ENCODE data around the gene CDC73. TPM values are rescaled to one million over a fixed set of nuclear protein-coding genes. Genes with fewer than 3 reads are reported as not detected.

Gene CDC73
- total RNA-seq, 1 experiment from 2014 or later = 63.2 TPM

DNA sequence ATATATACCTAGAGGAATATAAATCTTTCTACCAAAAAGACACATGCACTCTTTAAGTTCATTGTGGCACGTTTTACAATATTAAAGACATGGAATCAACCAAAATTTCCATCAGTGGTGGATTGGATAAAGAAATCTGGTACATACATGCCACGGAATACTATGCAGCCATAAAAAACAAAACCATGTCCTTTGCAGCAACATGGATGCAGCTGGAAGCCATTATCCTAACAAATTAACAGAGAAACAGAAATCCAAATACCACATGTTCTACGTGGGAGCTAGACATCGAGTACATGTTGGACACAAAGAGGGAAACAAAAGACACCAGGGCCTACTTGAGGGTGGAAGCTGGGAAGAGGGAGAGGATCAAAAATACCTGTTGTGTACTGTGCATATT lies 97.6 kb downstream of the CDC73 start:
- CTCF ChIA-PET = no interaction called here
- no peaks in the 10 kb centered on the region for H3K9me2 ChIP-seq (ENCODE audit: insufficient read depth)
- peaks cover 6% of the 10 kb centered on the region for H3K79me2 ChIP-seq (ENCODE audit: insufficient read depth, low read length)
- intact Hi-C loops (cut with micrococcal nuclease) = no loop called here
- DNase-seq (ENCODE audit: low read depth, low spot score) (no peak), ATAC-seq (no peak)
- POLR2A ChIA-PET = no interaction called here
- no peak overlapping the region for H3K4me3 ChIP-seq (replicated peaks in 1 of 2; ENCODE audit: low read depth in 1 of 2, low read length in 2 of 2)
- H4K20me1 ChIP-seq (ENCODE audit: insufficient read depth) = no peaks in the 10 kb centered on the region; the same call in 1 of the 2 replicates
- no TSS peak for BruUV-seq (replicated peaks)
- no peak overlapping the region for H3K27ac ChIP-seq (ENCODE audit: low read depth, low read length)
- H3K9me3 ChIP-seq (ENCODE audit: control insufficient read depth in 1 of 2, insufficient read depth in 1 of 2, low read depth in 1 of 2, low read length in 2 of 2) = no peaks in the 10 kb centered on the region
- no peaks in the 10 kb centered on the region for H3K27me3 ChIP-seq (ENCODE audit: insufficient read depth, low read length)
- TF ChIP-seq FOSL1 (IDR thresholded peaks at IDR 0.05; ENCODE audit: low read depth) (no peak), ZFX (IDR thresholded peaks at IDR 0.05) (no peak), TCF7L2 (IDR thresholded peaks at IDR 0.05; ENCODE audit: borderline replicate concordance, extremely low read depth, insufficient read depth, insufficient read length) (no peak), RAD21 (IDR thresholded peaks at IDR 0.05; ENCODE audit: low read depth) (no peak), SRF (IDR thresholded peaks at IDR 0.05; ENCODE audit: low read depth) (no peak), SIN3A (IDR thresholded peaks at IDR 0.05; ENCODE audit: low read depth) (no peak), CTCF (IDR thresholded peaks at IDR 0.05 in 2 of 3, conservative IDR thresholded peaks at IDR 0.05 in 1 of 3; ENCODE audit: borderline replicate concordance in 1 of 3, insufficient read depth in 1 of 3, low read depth in 2 of 3, low read length in 2 of 3) (no peak), CEBPB (IDR thresholded peaks at IDR 0.05; ENCODE audit: low read depth) (no peak), YY1 (IDR thresholded peaks at IDR 0.05; ENCODE audit: extremely low read depth, insufficient replicate concordance, low read depth, low read length) (no peak), ZBTB33 (IDR thresholded peaks at IDR 0.05; ENCODE audit: extremely low read depth, insufficient replicate concordance, low read length) (no peak), CBX3 (IDR thresholded peaks at IDR 0.05; ENCODE audit: low read depth) (no peak), ELF1 (IDR thresholded peaks at IDR 0.05; ENCODE audit: borderline replicate concordance, low read depth) (no peak), SP1 (IDR thresholded peaks at IDR 0.05; ENCODE audit: low read depth) (no peak), EGR1 (IDR thresholded peaks at IDR 0.05; ENCODE audit: low read depth) (no peak), JUND (IDR thresholded peaks at IDR 0.05) (no peak), POLR2AphosphoS5 (IDR thresholded peaks at IDR 0.05; ENCODE audit: low read depth, low read length) (no peak), EZH2phosphoT487 (IDR thresholded peaks at IDR 0.05; ENCODE audit: borderline replicate concordance) (no peak), REST (IDR thresholded peaks at IDR 0.05; ENCODE audit: low read depth) (no peak)
- TF ChIP-seq, protein P1, sequence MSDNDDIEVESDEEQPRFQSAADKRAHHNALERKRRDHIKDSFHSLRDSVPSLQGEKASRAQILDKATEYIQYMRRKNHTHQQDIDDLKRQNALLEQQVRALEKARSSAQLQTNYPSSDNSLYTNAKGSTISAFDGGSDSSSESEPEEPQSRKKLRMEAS (IDR thresholded peaks at IDR 0.05) = no peak
- TF ChIP-seq, protein P2, sequence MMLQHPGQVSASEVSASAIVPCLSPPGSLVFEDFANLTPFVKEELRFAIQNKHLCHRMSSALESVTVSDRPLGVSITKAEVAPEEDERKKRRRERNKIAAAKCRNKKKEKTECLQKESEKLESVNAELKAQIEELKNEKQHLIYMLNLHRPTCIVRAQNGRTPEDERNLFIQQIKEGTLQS (IDR thresholded peaks at IDR 0.05) = no peak
- H3K4me1 ChIP-seq (ENCODE audit: control insufficient read depth in 1 of 2, insufficient read depth in 2 of 2, low read length in 2 of 2) = no peaks in the 10 kb centered on the region
- H3K36me3 ChIP-seq (ENCODE audit: control insufficient read depth in 1 of 2, insufficient read depth in 2 of 2, low read length in 2 of 2) = peaks cover 0 to 2% of the 10 kb centered on the region in 2 experiments; a peak in 1 of 4 replicates
- no peak overlapping the region for H3K4me2 ChIP-seq (ENCODE audit: low read length)
- no peak overlapping the region for H3K9ac ChIP-seq (ENCODE audit: low read length)
- no peak overlapping the region for H2AFZ ChIP-seq (ENCODE audit: low read depth, low read length, poor library complexity, severe bottlenecking)
- RAD21 ChIA-PET (ENCODE audit: low non-redundant PET in 1 of 2, low total read pairs in 2 of 2, uncharacterized antibody in 2 of 2, unreplicated experiment in 2 of 2) = no interaction called here

Data from HCT116 (cell line).